Lower lobe of right lung (tissue), 2 donors: ENCODE data around the gene TMEM81. TPM values are rescaled to one million over a fixed set of nuclear protein-coding genes. Genes with fewer than 3 reads are reported as not detected.

Experiments
- ATAC-seq, 2 donors: fragments of 200-7000 bp; cut with Tn5 transposase; one replicate each; pipeline ENCODE4 v1.9.1; 2020 to 2022; ENCODE audit warnings: mild to moderate bottlenecking in 2 of 2, moderate library complexity in 2 of 2
- DNase-seq: peaks from one replicate; pipeline ENCODE4 v3.0.0-alpha.2; 2020
- H3K27ac ChIP-seq: fragments of 200-600 bp; one replicate; pipeline ENCODE4 v1.8.0; 2022
- H3K27me3 ChIP-seq: fragments of 200-600 bp; one replicate; pipeline ENCODE4 v1.8.0; 2022; ENCODE audit warnings: low read depth
- H3K36me3 ChIP-seq: fragments of 200-600 bp; one replicate; pipeline ENCODE4 v1.8.0; 2022; ENCODE audit warnings: mild to moderate bottlenecking
- H3K4me1 ChIP-seq: fragments of 200-600 bp; one replicate; pipeline ENCODE4 v1.8.0; 2022
- H3K4me3 ChIP-seq: fragments of 200-600 bp; one replicate; pipeline ENCODE4 v1.8.0; 2022; ENCODE audit warnings: mild to moderate bottlenecking
- H3K9me3 ChIP-seq: fragments of 200-600 bp; one replicate; pipeline ENCODE4 v1.8.0; 2022
- intact Hi-C: fragments of 100-400 bp; cut with DNase I; formaldehyde crosslinking; loops from one replicate; pipeline ENCODE4 v1.11.0; 2022
- total RNA-seq: library from RNA; stranded (reverse); fragmentation: NEBNext Ultra II Directional; extraction: Animal tissue kit (Norgen Biotek cat#: 25700); gene quantifications from one replicate; pipeline ENCODE4 v1.2.1, GENCODE V29; 2021
- TF ChIP-seq, protein P1 (sequence below): fragments of 200-600 bp; IDR thresholded peaks from one replicate; pipeline ENCODE4 v1.8.0; 2022; ENCODE audit warnings: antibody characterized with exemption, mild to moderate bottlenecking
- donor health status: DM: no; HTN: yes; CAD: no; lungs with severe emphysema.

The TMEM81 gene
- total RNA-seq, 1 donor from 2014 or later, result 4.1 TPM

DNA sequence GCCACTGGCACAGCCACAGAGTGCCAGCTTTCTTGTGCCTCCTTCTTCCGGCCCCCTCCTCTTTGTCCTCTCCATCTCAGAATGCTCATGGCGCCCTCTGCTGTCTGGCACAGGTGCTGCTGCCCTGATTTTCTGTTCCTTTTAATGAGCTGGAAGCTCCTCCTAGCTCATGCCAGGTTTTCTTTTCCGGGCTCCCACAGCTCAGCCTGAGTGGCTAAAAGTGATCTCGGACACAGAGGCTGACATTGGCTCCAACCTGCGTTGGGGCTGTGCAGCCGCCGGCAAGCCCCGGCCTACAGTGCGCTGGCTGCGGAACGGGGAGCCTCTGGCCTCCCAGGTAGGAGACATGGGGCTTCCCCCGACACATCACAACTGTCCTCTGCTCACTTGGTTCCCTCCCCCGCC is 22.6 kb downstream of the TMEM81 start:
- Histone ChIP-seq H3K27me3 (no peaks in the 10 kb centered on the region), H3K27ac (no peak overlapping the region), H3K36me3 (no peaks in the 10 kb centered on the region), H3K4me1 (no peaks in the 10 kb centered on the region), H3K9me3 (no peaks in the 10 kb centered on the region), H3K4me3 (no peak overlapping the region)
- TF ChIP-seq, protein P1, sequence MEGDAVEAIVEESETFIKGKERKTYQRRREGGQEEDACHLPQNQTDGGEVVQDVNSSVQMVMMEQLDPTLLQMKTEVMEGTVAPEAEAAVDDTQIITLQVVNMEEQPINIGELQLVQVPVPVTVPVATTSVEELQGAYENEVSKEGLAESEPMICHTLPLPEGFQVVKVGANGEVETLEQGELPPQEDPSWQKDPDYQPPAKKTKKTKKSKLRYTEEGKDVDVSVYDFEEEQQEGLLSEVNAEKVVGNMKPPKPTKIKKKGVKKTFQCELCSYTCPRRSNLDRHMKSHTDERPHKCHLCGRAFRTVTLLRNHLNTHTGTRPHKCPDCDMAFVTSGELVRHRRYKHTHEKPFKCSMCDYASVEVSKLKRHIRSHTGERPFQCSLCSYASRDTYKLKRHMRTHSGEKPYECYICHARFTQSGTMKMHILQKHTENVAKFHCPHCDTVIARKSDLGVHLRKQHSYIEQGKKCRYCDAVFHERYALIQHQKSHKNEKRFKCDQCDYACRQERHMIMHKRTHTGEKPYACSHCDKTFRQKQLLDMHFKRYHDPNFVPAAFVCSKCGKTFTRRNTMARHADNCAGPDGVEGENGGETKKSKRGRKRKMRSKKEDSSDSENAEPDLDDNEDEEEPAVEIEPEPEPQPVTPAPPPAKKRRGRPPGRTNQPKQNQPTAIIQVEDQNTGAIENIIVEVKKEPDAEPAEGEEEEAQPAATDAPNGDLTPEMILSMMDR, result peak; percentile 76
- DNase-seq, result peak; percentile 69
- peak; percentile 63 to 73 for ATAC-seq
- intact Hi-C loops, result no loop called here

DNA sequence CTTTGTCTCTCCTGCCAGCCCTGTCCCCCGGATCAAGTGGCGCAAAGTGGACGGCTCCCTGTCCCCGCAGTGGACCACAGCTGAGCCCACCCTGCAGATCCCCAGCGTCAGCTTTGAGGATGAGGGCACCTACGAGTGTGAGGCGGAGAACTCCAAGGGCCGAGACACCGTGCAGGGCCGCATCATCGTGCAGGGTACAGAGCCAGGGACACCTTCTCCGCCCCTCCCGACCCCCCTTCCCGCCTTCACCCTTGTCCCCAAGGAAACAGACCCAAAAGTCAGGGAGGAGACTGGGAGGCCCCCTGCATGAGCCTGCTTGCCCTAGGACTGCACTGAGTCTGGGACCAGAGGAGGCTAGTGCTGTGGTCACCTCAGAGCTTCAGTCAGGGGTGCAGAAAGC is 23.0 kb downstream of the TMEM81 start:
- H3K27ac ChIP-seq, result no peak overlapping the region
- H3K4me3 ChIP-seq, result no peak overlapping the region
- no peaks in the 10 kb centered on the region for H3K4me1 ChIP-seq
- TF ChIP-seq, protein P1, result no peak
- DNase-seq, result no peak
- intact Hi-C loops, result no loop called here
- ATAC-seq, result peak in 1 of 2 donors; percentile 18
- H3K9me3 ChIP-seq, result no peaks in the 10 kb centered on the region
- H3K27me3 ChIP-seq, result no peaks in the 10 kb centered on the region
- no peaks in the 10 kb centered on the region for H3K36me3 ChIP-seq

DNA sequence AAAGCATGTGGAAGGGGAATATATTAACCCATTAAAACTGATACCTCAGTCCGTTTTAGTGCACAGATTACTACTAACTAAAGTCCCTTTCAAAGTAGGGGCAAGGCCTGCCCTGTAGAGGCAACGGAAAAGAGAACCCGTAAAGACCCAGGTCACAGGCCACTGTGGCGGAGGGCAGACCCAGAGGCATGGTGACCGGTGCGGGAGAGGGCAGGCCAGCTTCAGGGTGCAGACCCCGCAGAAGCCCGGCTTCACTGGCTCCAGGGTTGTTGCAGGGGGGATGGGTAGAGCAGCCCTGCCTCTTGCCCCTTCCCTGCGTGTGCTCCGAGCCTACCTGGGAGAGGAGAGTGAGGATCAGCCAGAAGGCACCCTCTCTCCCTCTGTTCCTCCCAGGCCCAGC is 23.5 kb downstream of the TMEM81 start:
- ATAC-seq, result no peak
- intact Hi-C loops, result no loop called here
- H3K27ac ChIP-seq, result no peak overlapping the region
- no peak overlapping the region for H3K4me3 ChIP-seq
- no peak for DNase-seq
- TF ChIP-seq, protein P1, result no peak
- H3K9me3 ChIP-seq, result no peaks in the 10 kb centered on the region
- no peaks in the 10 kb centered on the region for H3K27me3 ChIP-seq
- H3K36me3 ChIP-seq, result no peaks in the 10 kb centered on the region
- no peaks in the 10 kb centered on the region for H3K4me1 ChIP-seq

DNA sequence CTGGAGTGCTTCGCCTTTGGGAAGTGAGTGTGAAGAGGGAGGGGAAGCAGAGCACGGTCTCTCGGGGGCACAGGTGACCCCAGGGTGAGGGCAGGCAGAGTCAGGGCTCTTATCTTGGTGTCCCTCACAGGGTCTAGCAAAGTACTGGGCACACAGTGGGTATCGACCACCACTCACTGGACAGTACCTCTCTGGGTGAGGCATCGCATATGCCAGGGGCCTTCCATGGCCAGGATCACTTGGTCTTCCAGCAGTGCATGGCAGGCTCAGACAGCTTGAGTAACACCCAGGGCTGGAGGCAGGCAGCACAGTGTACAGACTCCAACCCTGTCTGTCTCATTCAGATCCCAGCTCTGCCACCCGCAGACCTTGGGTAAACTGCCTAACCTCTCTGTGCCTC is 24.6 kb downstream of the TMEM81 start:
- Histone ChIP-seq H3K4me3 (no peak overlapping the region), H3K36me3 (no peaks in the 10 kb centered on the region), H3K9me3 (no peaks in the 10 kb centered on the region), H3K27ac (no peak overlapping the region), H3K4me1 (no peaks in the 10 kb centered on the region), H3K27me3 (no peaks in the 10 kb centered on the region)
- ATAC-seq (no peak), DNase-seq (no peak)
- TF ChIP-seq, protein P1, result no peak
- intact Hi-C loops, result no loop called here

DNA sequence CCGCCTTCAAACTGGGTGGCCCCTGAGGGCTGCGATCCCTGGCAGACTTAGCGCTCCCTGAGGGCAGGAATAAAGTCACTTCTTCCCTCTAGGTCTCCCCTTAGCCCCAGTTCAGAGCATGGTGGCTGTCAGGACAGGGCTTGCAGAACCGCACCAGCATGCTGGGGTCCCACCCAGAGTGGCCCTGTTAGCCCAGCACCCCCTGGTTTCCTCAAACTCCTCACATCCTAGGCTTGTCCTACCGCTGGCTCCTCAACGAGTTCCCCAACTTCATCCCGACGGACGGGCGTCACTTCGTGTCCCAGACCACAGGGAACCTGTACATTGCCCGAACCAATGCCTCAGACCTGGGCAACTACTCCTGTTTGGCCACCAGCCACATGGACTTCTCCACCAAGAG is 25.4 kb downstream of the TMEM81 start:
- Histone ChIP-seq H3K4me1 (no peaks in the 10 kb centered on the region), H3K36me3 (no peaks in the 10 kb centered on the region), H3K9me3 (no peaks in the 10 kb centered on the region), H3K4me3 (no peak overlapping the region), H3K27ac (no peak overlapping the region), H3K27me3 (no peaks in the 10 kb centered on the region)
- TF ChIP-seq, protein P1, result no peak
- DNase-seq (no peak), ATAC-seq (no peak)
- intact Hi-C loops, result no loop called here
